NK-92 treated with Interleukin-12 subunit alpha and Interleukin-12 subunit beta, amount 100 ng/mL, for 24 hours (cell line): Measurements from ENCODE around the gene SRC.

Experiments used
- DNase-seq: peaks from one replicate; lab custom pipeline; 2025; lab: John Stamatoyannopoulos, UW

Gene SRC

DNA sequence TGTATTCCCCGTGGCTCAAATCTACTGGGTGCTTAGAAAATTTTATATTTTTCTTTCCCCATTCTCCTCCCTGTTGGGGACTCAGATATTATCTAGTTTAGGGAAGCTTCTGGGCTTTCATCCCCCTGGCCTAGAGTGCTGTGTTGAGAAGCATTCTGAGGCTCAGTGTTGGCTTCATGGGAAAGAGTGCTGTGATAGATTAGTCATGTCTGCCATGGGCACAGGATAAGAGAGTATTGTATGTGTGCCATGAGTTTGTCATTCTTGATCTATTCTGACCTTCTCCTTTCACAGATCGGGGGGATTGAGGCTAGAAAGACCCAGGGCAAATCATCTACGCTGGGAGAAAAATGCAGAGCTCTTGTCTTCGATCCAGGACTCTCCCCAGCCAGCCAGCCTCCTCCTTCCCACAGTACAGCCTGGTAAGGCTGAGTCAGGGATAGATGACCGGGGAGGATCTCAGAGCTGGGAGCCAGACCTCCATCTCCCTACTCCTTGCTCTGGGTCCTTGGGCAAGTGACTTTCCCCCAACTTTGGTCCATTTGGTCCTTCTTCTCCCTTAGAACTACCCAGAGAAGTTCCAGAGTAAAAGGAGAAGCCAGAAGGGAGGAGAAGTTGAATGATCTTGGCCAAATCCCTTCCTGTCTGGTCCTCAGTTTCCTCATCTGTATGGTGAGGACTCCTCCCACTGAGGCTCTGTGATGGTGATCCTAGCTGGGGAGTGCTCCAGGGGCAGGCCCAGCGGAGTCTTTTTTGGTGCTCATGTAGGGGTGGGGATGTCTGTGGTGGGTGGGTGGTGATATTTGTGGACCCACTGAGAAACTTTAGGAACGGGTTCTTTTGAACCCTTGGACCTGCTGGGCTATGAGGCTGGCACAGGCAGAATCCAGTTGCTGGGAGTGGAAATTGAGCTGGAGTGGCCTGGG, 5.0 kb downstream of the SRC start:
- no peak for DNase-seq

DNA sequence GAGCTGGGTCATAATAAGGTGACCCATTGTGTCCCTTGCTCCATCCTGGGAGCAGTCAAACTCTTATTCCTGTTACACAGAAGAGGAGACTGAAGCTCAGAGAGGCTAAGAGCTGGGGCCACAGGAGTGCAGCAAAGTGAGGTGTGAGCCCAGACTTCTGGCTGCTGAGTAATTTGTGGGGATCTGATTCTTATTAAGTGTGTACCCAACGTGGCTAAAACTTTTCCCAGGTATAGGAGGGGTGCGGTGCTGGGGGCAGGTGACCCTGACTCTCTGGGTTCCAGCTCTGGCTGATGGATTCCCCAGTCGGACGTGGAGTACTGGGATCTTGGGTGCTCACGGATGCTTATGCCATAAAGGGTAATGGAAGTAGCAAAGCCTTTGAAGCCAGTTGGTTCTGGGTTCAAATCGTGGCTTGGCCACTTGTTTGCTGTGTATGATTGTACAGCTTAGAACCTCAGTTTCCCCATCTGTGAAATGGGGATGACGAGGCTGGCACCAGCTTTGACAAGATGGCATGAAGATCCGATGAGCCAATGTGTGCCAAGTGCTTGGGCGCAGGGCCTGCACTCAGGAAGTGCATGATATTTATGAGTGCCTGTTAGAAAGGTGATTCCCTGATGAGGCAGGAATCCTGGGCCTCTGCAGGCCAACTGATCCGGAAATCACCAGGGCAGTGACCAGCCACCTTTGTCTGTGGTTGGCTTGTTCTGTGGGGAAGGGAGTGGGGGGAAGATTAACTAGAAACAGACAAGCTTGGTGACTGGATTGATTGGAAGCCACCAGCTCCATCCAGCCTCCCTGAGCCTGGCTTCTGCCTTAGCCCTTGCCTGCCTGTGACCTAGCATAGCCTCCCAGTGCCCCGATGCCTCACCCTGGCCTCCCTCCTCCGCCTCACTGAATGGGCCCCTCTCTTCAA, 6.0 kb downstream of the SRC start:
- no peak for DNase-seq

DNA sequence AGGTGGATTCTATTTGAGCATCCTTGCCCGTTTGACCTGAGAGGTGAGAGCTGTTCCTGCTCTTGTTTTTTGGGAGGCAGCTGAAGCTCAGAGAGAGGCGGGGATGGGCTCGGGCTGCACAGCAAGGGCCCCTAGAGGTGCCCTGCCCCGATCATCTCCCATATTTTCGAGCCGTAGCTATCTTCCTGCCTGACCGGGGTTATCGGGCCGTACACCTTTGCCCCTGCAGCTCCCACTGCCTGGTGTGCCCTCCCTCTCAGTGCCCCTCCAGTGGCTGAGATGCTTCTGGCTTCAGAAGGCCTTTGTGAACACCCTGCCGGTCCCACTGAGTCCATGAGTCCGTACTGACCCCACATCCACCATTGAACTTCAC, 6.7 kb downstream of the SRC start:
- no peak for DNase-seq

DNA sequence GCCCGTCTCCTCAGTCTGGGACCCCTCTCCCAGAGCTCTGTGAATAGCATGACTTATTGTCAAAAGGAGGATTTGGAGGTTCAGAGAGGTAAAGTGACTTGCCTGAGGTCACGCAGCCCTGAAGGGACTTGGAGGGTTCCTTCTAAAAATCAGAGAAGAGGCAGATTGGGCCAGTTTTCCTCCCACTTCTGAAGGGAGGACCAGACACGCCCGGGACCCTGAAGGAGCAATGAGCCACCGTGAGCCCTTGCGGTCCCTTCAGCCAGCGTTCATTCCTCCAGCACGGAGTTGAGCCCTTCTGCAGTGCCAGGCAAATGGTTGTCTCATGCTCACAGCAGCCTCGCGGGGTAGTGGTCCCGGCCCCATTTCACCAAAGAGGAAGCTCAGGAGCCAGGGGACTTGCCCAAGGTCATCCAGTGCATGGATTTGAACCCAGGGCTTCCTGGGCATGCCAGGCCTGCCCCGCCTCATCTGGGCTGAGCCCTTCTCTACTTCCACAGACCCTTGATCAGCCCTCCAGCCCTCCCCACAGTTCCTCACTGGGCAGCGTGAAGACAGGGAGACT, 7.4 kb downstream of the SRC start:
- DNase-seq, result no peak

DNA sequence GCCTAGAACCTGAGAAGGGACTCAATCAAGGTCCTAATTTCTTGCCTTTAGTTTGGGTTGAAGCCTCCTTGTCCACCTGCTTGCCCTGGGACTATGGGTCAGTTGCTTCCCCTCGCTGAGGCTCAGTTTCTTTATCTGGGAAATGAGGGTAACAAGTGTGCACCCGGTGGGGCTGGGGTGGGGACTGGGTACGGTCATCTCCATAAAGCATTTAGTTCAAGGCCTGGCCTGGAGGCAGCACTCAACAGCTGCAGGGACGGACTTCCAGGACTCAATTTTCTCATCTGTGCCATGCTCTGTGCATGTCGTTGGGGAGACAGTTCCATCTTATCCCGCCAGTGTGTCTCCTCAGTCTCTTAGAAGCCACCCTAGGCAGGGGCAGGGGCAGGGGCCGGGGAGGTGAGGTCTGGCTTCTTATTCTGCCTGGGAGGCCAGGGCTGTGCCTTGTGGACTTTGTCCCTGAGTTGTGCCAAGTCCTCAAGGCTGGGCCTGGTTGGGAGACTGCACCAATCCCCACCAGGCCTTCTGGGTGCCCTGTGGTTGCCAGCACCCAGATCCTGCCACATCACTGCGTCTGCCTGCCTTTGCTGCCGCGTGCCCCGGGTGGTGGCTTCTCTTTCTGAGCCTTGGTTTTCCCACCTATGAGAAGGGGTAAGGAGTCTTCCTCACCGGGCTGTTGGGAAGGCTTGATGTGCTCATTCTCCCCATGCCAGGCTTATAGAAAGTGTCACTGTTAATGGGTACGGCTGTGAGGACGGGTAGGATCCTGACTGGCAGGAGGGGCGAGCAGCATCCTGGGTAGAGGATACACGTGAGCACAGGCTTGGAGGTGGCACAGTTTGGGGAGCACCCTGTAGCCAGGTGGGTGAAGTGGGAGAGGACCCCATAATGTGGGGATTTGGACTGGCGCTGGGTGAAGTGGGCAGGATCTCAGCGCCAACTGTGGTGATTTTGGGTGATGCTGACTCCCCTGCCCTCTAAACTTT, 8.6 kb downstream of the SRC start:
- DNase-seq, result no peak

DNA sequence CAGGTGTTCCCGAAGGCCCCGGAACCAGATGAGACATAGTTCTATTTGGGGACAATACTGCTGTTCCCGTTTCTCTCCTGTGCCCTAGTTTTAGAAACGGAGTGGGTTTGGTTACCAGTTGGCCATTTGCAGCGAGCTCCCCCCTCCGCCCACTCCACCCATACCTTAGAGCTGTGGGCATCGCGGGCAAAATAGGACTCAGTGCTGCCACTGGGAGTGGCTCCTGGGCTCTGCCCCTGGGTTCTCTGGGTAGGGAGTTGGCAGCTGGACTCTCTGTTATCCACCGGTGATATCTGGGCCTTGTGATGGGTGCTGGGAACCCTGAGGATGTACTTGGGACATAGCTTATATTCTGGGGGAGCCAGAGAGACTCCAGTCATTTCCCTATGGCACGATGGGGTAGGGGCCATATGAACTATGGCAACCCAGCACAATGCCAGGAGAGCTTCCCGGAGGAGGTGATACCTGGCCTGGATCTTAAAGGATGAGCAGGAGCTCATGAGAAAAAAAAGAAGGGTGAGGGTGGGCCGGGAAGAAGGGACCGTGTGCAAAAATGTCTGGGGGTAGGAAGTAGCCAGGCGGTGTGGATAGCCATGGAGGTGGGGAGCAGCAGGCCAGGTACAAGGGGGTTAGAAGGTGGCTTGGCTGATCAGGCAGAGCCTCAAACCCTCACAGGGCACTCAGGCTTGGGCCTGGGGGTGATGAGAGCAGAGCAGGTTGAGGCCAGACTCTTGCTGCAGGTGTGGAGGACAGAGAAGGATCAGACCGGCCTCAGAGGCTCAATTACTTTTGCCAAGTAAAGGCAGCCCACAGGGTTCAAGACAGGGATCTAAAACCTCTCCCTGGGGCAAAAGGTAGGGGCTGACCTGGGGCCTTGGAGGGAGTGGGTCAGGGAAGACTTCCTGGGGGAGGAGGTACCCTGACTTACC, 9.6 kb downstream of the SRC start:
- no peak for DNase-seq

DNA sequence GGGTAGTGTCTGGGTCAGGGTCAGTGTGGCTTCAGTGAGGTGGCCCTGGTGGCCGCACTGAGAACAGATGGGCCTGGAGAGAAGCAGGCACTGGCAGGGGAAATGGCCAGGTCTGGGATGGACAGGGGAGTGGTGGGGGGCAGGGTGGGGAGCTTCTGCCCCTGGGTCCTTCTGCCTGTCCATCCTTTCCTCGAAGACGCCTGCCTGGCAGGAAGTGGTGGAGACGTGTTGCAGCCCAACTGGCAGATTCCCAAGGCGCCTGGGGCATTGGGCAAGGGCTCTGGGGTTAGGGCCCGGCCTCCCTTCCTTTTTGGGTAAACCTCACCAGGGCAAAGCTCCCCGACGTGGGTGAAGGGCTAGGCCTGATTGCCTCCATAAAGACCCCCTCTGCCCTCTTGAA, 10.4 kb downstream of the SRC start:
- no peak for DNase-seq

DNA sequence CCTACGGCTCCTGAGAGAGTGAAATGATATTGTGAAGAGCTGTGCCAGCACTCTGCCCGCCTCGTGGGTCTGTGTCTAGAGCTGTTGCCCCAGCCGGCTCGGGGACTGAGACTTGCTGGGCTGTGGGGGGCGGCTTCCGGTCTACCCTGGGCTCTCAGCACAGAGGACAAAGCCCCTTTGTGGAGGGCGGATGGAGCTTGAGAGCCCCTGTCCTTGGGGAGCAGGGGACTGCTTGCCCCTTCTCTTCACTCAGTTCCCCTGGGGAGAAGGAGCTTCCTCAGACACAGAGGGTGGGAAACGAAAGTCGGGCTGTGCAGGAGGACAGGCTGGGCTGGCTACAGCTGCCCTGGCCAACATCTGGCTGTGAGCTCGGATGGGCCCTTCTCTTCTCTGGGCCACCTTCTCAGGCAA, 11.0 kb downstream of the SRC start:
- DNase-seq, result no peak

DNA sequence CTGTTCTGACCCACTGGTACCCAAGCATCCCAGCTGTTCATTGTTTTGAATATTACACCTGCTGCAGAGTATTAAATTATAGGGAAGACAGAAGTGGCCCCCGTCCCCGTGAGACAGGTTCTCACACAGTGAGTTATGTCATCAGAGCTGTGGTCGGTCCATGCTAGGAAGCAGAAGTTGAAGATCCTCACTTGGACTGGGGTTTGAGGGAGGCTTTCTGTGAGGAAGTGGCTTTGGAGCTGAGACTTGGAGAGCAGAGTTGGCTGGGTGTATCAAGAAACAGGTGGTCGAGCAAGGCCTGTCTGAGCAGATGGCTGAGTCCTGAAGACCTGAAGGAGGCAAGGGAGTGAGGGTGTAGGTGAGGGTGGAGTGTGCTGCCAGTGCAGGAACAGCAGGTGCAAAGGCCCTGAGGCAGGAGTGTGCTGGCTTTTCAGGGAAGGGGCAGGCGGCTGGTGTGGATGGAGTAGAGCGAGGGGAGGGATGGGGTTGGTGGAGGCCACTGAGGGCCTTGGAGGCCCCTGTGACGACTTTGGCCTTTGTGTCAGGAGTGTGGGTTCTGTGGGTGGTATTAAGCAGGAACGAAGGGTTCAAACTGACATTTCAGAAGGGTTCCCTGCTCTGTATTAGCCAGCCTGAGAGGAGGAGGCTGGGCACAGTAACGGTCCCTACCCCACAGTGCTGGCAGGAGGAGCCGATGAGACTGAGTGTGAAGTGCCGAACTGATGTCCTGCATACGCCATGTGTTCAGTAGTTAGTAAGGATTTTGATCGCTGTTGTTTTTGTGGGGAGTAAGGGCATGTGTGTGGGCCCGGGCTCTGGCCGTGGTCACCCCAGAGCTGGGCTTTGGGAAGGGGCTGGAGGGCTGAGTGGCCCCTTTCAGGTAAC, 11.8 kb downstream of the SRC start:
- no peak for DNase-seq

DNA sequence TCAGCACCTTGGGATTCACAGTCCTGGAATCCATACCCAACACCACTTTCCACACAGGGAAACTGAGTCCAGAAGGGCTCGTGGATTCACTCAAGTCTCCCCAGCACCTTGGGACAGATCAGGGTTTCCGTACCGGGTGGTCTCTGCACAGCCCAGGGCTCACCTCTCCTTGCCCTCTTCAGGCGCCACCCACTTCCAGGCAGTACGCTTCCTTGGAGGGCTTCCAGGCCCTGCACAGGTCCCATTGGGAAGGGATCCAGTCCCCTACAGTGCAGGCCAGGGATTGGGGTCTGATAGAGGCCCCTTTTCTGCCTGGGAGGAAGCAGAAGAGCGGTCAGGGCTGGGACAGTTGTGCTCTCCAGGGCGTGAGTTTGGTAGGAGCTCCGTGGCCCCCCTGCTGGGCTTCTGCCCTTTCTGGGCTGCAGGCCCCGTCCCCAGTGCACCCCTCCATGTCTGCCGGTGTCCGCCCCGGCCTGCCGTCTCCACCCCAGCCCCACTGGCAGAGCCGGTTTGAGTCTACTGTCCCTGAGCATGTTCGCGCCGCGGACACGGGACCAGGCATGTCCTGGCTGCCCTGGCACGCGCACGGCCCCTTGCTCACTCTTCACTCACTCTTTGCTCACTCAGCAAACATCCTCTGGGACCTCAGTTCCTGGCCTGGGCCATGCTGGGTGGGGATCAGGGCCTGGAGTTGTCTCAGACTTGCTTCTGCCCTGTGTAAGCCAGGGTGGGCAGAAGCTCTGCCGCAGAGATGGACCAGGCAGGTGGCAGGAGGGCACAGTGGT, 12.6 kb downstream of the SRC start:
- no peak for DNase-seq

DNA sequence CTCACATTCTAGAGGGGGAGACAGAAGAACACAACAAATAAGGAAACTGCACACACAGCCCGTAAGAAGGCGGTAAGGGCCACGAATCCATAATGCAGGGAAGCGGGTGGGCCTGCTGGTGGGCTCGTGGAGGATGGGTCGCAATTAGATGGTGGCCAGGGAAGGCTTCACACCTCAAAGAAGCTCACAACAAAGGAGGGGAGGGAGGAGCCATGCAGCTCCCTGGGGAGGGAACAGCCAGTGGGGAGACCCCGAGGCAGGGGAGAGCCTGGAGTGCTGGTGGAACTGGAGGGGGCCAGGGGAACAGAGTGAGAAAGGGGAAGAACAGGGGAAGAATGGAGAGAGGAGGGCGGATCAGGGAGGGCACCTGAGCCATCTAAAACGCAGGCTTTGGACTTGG, 13.4 kb downstream of the SRC start:
- no peak for DNase-seq

DNA sequence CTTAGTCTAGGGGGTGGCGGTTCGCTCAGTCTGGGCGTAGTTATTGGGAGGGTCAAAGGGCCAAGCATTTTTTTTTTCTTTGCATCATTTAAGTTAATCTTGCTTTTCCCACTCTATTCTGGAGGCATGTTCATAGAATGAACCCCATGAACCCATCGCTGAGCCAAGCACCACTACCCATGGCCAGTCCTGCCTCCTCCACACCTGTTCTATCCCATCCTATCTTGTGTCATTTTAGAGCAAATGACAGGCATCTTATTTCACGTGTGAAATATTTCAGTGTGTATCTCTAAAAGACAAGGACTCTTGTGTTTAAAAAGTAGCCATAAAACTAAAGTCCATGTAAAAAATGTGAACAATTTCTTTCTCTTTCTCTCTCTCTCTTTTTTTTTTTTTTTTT, 13.9 kb downstream of the SRC start:
- no peak for DNase-seq

DNA sequence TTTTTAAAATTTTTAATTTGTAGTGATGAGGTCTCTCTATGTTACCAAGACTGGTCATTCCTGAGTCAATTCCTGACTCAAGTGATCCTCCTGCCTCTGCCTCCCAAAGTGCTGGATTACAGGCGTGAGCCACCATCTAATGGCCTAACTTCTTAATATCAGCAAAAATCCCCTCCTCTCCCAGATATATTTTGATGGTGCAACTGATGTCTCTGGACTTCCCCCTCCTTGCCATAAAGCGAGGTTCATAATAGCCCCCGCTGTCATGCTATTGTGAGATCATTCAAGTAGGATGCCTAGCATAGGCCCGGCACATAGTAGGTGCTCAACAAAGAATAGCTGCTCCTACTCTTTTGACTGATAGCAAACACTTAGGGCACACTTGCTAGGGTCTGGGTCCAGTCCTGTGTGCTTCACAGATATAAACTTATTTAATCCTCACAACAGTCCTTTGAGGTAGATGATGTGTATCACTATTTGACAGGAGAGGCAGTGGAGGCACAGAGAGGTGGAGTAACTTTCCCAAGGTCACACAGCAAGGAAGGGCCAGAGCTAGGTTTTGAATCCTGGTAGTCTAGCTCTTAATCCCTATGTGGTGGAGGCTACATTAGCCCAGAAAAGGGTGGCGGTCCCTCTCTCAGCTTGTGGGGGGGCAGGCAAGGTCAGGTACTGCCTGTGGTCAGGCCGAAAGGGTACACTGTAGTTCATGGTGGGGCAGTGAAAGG, 14.6 kb downstream of the SRC start:
- no peak for DNase-seq

DNA sequence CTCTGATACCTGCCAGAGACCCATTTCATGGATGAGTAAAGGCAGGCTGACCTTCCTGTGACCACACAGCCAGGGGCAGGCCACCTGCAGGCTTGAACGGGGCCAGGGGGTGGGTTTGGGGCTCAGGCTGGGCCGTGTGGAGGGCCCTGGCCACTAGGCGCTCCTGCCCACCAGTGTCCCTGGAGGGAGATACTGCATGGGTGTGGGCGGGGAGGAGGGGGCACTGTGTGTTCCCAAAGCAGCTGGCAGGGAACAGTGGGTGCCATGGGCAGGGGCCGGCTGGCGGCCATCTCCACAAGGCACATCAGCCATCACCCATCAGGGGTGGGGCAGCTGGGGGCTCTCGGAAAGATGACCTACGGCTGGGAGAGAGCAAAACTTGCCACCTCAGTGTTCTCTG, 15.4 kb downstream of the SRC start:
- no peak for DNase-seq

DNA sequence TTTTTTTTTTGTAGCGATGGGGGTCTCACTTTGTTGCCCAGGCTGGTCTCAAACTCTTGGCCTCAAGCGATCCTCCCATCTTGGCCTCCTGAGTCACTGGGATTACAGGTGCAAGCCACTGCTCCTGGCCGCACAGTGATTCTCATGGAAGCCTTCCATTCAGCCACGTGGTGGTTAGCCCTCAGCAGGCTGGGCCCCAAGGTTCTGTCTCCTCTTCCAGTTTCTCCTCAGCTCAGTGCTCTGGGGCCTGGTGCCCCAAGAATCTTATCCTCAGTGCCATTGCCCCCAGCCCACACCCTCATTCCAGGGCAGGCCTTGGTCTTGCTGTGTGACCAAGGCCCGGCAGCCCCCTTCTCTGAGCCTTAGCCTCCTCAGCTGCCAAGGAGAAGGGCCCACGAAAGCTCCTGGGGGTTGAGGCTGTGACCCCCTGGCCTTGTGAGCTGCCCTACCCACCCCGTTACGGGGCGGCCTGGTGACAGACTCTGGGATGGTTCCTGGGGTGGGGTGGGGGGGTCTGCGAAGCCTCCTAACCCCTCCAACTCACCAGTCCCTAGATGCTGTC, 16.4 kb downstream of the SRC start:
- DNase-seq, result no peak

DNA sequence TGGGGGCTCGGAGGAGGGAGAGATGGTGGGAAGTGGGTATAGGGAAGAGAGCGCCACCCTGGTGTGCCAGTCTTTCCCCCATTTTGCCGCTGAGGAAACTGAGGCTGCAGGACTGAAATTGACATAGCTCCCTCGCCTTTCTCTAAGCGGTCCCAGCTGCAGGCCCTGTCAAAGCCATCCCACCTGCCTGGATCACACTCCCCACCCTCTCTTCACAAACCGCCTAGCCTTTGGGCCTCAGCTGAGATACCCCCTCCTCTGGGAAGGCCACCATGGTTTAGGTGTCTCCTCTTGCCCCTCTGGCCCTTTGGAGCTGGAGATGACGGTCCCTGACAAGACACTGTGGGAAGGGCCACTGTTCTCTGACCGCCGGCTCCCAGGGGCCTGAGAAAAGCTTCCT, 16.9 kb downstream of the SRC start:
- no peak for DNase-seq

DNA sequence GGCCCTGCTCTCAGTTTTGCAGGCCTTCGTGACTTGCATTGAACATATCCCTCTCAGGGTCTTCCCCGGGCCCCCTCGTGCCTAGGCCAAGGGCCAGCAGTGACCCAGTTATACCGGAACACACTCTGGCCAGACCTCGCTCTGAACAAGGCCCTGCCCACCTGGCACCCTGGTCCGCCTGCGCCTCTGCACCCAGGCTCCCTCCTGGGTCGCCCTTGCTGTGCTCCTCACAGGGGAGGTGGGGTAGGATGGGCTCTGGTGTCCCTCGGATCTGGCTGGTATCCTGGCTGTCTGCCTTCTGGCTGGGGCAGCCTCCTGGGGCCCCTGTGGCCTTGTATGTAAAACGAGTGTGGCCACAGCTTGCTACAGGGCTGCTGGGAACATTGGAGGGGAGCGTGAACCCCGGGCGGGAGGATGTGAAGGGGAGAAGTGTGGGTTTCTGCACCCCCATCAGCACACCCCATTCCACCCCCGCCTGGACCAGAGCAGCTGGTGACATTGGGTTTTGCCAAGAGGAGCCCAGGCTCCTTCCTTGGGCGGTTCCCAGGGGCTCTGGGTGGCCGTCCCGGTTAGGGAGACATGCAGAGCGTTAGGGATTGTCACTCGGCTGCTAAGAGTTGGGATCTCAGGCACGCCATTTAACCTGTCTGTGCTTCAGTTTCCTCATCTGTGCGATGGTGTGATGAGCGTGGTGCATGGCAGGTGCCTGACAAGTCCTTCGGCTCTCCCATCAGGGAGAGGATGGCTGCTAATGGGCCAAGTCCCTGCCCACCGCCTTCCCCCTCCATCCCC, 17.5 kb downstream of the SRC start:
- no peak for DNase-seq
